GM12878 (cell line): ENCODE measurements around the gene SPPL2B. TPM values are rescaled to one million over a fixed set of nuclear protein-coding genes. Genes with fewer than 3 reads are reported as not detected.

ENCODE experiments used
- ATAC-seq: fragments of 200-7000 bp; cut with Tn5 transposase; 3 replicates; pipeline ENCODE4 v1.9.1; 2020; ENCODE audit warnings: mild to moderate bottlenecking, moderate library complexity
- BruUV-seq: library from RNA; stranded (reverse); fragments of 400-500 nt; replicated peaks from 2 replicates; lab custom pipeline; 2021; lab: Mats Ljungman, UMichigan
- CTCF ChIA-PET: fragments of 300-600 bp; sonication (Branson Sonifier 250); formaldehyde crosslinking; extraction: SDS; loops from one replicate; lab custom pipeline; 2021; ENCODE audit warnings: inconsistent platforms; lab: Yijun Ruan, JAX
- POLR2A ChIA-PET: fragments of 350-600 bp; formaldehyde crosslinking; extraction: SDS; loops from one replicate; lab custom pipeline; 2021; ENCODE audit warnings: inconsistent platforms; lab: Charles Lee
- RAD21 ChIA-PET: fragments of 300-600 bp; sonication (Branson Sonifier 250); formaldehyde crosslinking; loops from one replicate; lab custom pipeline; 2023; ENCODE audit warnings: antibody characterized with exemption; ENCODE audit not compliant: unreplicated experiment; lab: Charles Lee
- SMC1A ChIA-PET: fragments of 300-600 bp; sonication (Branson Sonifier 250); formaldehyde crosslinking; loops from one replicate; lab custom pipeline; 2023; ENCODE audit not compliant: unreplicated experiment, uncharacterized antibody; lab: Charles Lee
- DNase-seq: peaks from one replicate; pipeline ENCODE4 v3.0.0-alpha.2; 2011; ENCODE audit warnings: low read depth, low spot score
- FAIRE-seq: peaks from 3 replicates; lab custom pipeline; 2011; peaks lifted over from hg19 to GRCh38; lab: Jason Lieb, UNC
- H2AFZ ChIP-seq: 2 replicates; pipeline ENCODE4 v1.6.0; 2011; ENCODE audit warnings: low read depth, low read length, control low read depth; ENCODE audit not compliant: control insufficient read depth
- H3K27ac ChIP-seq: 2 replicates; pipeline ENCODE4 v1.5.1; 2011; ENCODE audit warnings: control low read depth; ENCODE audit not compliant: control insufficient read depth, insufficient read depth
- H3K27me3 ChIP-seq, 2 experiments: replicated peaks in 1 of 2; 2 replicates each; pipeline versions ENCODE4 v1.6.0 to v1.6.1; 2011; ENCODE audit warnings: low read length in 1 of 2; ENCODE audit not compliant: control insufficient read depth in 2 of 2, insufficient read depth in 2 of 2
- H3K36me3 ChIP-seq, 2 experiments: 2 replicates each; pipeline ENCODE4 v1.5.1; 2011; ENCODE audit warnings: low read length in 1 of 2; ENCODE audit not compliant: control insufficient read depth in 2 of 2, insufficient read depth in 2 of 2
- H3K4me1 ChIP-seq: 2 replicates; pipeline ENCODE4 v1.6.1; 2011; ENCODE audit warnings: mild to moderate bottlenecking, low read length, moderate library complexity, mixed read lengths; ENCODE audit not compliant: control insufficient read depth, insufficient read depth
- H3K4me2 ChIP-seq: 2 replicates; pipeline ENCODE4 v1.6.0; 2011; ENCODE audit warnings: control low read depth; ENCODE audit not compliant: control insufficient read depth, insufficient read depth
- H3K4me3 ChIP-seq: fragments of 200-600 bp; sonication (generic); 2 replicates; pipeline ENCODE4 v1.5.1; 2016
- H3K79me2 ChIP-seq: 2 replicates; pipeline ENCODE4 v1.6.0; 2011; ENCODE audit warnings: low read length; ENCODE audit not compliant: control insufficient read depth, insufficient read depth
- H3K9ac ChIP-seq: 2 replicates; pipeline ENCODE4 v1.8.0; 2011; ENCODE audit warnings: low read length, control low read depth, mixed read lengths; ENCODE audit not compliant: control insufficient read depth, insufficient read depth
- H3K9me3 ChIP-seq: replicated peaks from 3 replicates; pipeline ENCODE4 v1.5.1; 2011; ENCODE audit warnings: mild to moderate bottlenecking, low read length; ENCODE audit not compliant: control insufficient read depth, insufficient read depth
- H4K20me1 ChIP-seq: 2 replicates; pipeline ENCODE4 v1.6.0; 2011; ENCODE audit not compliant: control insufficient read depth, insufficient read depth
- BACH1 ChIP-seq: fragments of 450-650 bp; IDR thresholded peaks from 2 replicates; pipeline ENCODE4 v1.6.1; 2017; ENCODE audit warnings: mild to moderate bottlenecking, borderline replicate concordance
- IKZF1 ChIP-seq: fragments of 450-650 bp; conservative IDR thresholded peaks from 2 replicates; pipeline ENCODE4 v1.6.1; 2017; ENCODE audit warnings: antibody characterized with exemption, mild to moderate bottlenecking
- KAT2A ChIP-seq: conservative IDR thresholded peaks from 2 replicates; pipeline ENCODE4 v1.6.1; 2011; ENCODE audit warnings: low read depth, low read length; ENCODE audit not compliant: control insufficient read depth
- MEF2B ChIP-seq: fragments of 450-650 bp; IDR thresholded peaks from 2 replicates; pipeline ENCODE4 v1.6.1; 2018; ENCODE audit warnings: mild to moderate bottlenecking, moderate library complexity; ENCODE audit not compliant: partially characterized antibody, poor library complexity, severe bottlenecking
- MTA3 ChIP-seq: IDR thresholded peaks from 2 replicates; pipeline ENCODE4 v1.6.1; 2012; ENCODE audit warnings: low read length, inconsistent platforms, borderline replicate concordance
- MYB ChIP-seq: fragments of 150-350 bp; IDR thresholded peaks from 2 replicates; pipeline ENCODE4 v1.6.1; 2014; ENCODE audit warnings: mild to moderate bottlenecking, low read depth, low read length, borderline replicate concordance
- RAD21 ChIP-seq: IDR thresholded peaks from 2 replicates; pipeline ENCODE4 v1.6.1; 2011; ENCODE audit warnings: mild to moderate bottlenecking, low read depth, low read length, moderate library complexity; ENCODE audit not compliant: insufficient read depth
- ZNF217 ChIP-seq: fragments of 450-650 bp; IDR thresholded peaks from 2 replicates; pipeline ENCODE4 v1.6.1; 2017; ENCODE audit warnings: antibody characterized with exemption, mild to moderate bottlenecking
- ZZZ3 ChIP-seq: IDR thresholded peaks from 2 replicates; pipeline ENCODE4 v1.6.1; 2011; ENCODE audit warnings: low read depth; ENCODE audit not compliant: control insufficient read depth, insufficient read length
- WGBS: methylation state at CpG from one replicate; pipeline ENCODE4 v1.1.6; 2016; ENCODE audit warnings: low lambda C conversion rate; ENCODE audit not compliant: insufficient replicate concordance, insufficient coverage; ENCODE audit errors: missing lambda C conversion rate; 5-methylcytosine and 5-hydroxymethylcytosine counted together
- in situ Hi-C: fragments of 300-500 bp; cut with MboI; formaldehyde crosslinking; loops from 9 replicates; pipeline ENCODE4 v1.14.3; 2018; ENCODE audit warnings: mixed read lengths
- intact Hi-C: fragments of 100-400 bp; cut with micrococcal nuclease; formaldehyde crosslinking; loops from one replicate; pipeline ENCODE4 v1.14.2; 2022; ENCODE audit not compliant: unreplicated experiment
- polyA plus RNA-seq, 11 experiments: library from polyadenylated mRNA; depleted of rRNA in 4 of 11; unstranded in 6 of 11; stranded (reverse) in 5 of 11; fragments of >200 nt; fragmentation: Nextera tagmentation in 4 of 11; fragmentation: Illumina TruSeq in 1 of 11; extraction: Ambion mirVana in 4 of 11; extraction: Trizol in 1 of 11; gene quantifications; 1 replicate in 1 of 11; 2 replicates in 10 of 11; pipeline versions ENCODE4 v1.2.1 to v1.2.3, GENCODE V29; 2011 to 2016; ENCODE audit warnings: inconsistent platforms in 2 of 11, missing spikeins in 2 of 11, low read depth in 1 of 11
- total RNA-seq, 4 experiments: library from RNA; depleted of rRNA in 3 of 4; stranded (reverse); fragments of >200 nt in 3 of 4; fragmentation: Illumina TruSeq in 1 of 4; extraction: Trizol in 1 of 4; gene quantifications; 2 replicates each; pipeline versions ENCODE4 v1.2.1 to v1.2.3, GENCODE V29; 2013 to 2021
- TF ChIP-seq, protein P1 (sequence below): fragments of 450-650 bp; IDR thresholded peaks from 2 replicates; pipeline ENCODE4 v1.6.1; 2017; ENCODE audit warnings: antibody characterized with exemption, mild to moderate bottlenecking, moderate library complexity
- TF ChIP-seq, protein P2 (sequence below): fragments of 150-350 bp; IDR thresholded peaks from 2 replicates; pipeline ENCODE4 v1.6.1; 2016; ENCODE audit warnings: low read depth, low read length
- TF ChIP-seq, protein P3 (sequence below): IDR thresholded peaks from 2 replicates; pipeline ENCODE4 v1.6.1; 2012; ENCODE audit warnings: low read depth, low read length, improper control_type of control experiment

SPPL2B gene
- total and polyA plus RNA-seq, 10 of the 15 experiments (the other 5 are each of a cell fraction or from before 2014, with no cell fraction given): 0.29 to 56.5 (median 18.3) TPM

DNA sequence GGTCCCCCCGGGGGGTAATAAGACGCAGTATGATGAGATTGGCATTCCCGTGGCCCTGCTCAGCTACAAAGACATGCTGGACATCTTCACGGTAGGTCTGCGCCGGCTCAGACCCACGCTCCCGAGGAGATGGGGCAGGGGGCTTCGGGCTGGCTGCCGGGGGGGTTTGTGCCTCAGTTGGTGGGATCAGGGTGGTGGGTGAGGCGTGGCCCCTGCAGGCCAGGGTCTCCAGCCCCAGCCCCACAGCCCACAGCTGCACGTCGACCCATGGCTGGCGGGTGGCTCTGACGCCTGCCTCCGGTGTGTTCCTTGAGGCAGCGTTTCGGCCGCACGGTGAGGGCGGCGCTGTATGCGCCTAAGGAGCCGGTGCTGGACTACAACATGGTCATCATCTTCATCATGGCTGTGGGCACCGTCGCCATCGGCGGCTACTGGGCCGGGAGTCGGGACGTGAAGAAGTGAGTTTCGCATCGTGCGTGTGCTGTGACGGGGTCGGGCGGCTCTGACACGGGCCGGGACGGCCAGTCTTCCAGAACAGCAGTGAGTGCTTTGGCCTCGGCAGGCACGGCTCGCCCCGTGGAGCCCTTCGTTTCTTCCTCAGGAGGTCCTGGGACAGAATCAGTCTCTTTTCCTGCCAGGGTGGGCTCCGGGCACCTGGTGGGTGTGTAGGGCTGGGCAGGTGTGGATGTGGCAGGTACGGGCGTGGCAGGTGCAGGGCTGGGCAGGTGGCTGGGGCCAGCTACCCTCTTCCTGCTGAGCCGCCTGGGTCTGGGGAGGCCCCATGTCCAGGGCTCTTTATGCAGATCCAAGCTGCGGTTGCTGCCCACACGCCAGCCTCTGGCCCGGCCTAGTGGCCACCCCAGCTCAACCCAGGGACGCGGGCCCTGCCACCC lies 10.5 kb downstream of the SPPL2B start:
- Histone ChIP-seq H3K9ac (no peak overlapping the region), H2AFZ (no peak overlapping the region), H3K9me3 (no peaks in the 10 kb centered on the region; the same call in 2 of the 3 replicates), H3K27me3 (no peaks in the 10 kb centered on the region), H3K27ac (no peak overlapping the region), H3K36me3 (peaks cover 0 to 10% of the 10 kb centered on the region in 2 experiments; a peak in 3 of 4 replicates), H3K4me3 (no peak overlapping the region), H3K4me1 (no peaks in the 10 kb centered on the region), H3K4me2 (no peak overlapping the region), H3K79me2 (peaks cover 6% of the 10 kb centered on the region), H4K20me1 (no peaks in the 10 kb centered on the region)
- no peak for FAIRE-seq
- in situ Hi-C loops: no loop called here
- SMC1A ChIA-PET: no interaction called here
- POLR2A ChIA-PET: no interaction called here
- CTCF ChIA-PET: no interaction called here
- WGBS: 95% methylated on average over 53 of the region's 54 CpGs
- BruUV-seq: no TSS peak
- intact Hi-C loops: no loop called here
- ATAC-seq: no peak
- no peak for TF ChIP-seq MEF2B
- TF ChIP-seq KAT2A: no peak
- TF ChIP-seq, protein P1, sequence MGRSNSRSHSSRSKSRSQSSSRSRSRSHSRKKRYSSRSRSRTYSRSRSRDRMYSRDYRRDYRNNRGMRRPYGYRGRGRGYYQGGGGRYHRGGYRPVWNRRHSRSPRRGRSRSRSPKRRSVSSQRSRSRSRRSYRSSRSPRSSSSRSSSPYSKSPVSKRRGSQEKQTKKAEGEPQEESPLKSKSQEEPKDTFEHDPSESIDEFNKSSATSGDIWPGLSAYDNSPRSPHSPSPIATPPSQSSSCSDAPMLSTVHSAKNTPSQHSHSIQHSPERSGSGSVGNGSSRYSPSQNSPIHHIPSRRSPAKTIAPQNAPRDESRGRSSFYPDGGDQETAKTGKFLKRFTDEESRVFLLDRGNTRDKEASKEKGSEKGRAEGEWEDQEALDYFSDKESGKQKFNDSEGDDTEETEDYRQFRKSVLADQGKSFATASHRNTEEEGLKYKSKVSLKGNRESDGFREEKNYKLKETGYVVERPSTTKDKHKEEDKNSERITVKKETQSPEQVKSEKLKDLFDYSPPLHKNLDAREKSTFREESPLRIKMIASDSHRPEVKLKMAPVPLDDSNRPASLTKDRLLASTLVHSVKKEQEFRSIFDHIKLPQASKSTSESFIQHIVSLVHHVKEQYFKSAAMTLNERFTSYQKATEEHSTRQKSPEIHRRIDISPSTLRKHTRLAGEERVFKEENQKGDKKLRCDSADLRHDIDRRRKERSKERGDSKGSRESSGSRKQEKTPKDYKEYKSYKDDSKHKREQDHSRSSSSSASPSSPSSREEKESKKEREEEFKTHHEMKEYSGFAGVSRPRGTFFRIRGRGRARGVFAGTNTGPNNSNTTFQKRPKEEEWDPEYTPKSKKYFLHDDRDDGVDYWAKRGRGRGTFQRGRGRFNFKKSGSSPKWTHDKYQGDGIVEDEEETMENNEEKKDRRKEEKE: no peak
- TF ChIP-seq MTA3: no peak
- TF ChIP-seq, protein P2, sequence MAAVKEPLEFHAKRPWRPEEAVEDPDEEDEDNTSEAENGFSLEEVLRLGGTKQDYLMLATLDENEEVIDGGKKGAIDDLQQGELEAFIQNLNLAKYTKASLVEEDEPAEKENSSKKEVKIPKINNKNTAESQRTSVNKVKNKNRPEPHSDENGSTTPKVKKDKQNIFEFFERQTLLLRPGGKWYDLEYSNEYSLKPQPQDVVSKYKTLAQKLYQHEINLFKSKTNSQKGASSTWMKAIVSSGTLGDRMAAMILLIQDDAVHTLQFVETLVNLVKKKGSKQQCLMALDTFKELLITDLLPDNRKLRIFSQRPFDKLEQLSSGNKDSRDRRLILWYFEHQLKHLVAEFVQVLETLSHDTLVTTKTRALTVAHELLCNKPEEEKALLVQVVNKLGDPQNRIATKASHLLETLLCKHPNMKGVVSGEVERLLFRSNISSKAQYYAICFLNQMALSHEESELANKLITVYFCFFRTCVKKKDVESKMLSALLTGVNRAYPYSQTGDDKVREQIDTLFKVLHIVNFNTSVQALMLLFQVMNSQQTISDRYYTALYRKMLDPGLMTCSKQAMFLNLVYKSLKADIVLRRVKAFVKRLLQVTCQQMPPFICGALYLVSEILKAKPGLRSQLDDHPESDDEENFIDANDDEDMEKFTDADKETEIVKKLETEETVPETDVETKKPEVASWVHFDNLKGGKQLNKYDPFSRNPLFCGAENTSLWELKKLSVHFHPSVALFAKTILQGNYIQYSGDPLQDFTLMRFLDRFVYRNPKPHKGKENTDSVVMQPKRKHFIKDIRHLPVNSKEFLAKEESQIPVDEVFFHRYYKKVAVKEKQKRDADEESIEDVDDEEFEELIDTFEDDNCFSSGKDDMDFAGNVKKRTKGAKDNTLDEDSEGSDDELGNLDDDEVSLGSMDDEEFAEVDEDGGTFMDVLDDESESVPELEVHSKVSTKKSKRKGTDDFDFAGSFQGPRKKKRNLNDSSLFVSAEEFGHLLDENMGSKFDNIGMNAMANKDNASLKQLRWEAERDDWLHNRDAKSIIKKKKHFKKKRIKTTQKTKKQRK: no peak
- no peak for TF ChIP-seq IKZF1
- no peak for TF ChIP-seq ZZZ3
- TF ChIP-seq MYB: no peak
- TF ChIP-seq BACH1: no peak
- TF ChIP-seq, protein P3, sequence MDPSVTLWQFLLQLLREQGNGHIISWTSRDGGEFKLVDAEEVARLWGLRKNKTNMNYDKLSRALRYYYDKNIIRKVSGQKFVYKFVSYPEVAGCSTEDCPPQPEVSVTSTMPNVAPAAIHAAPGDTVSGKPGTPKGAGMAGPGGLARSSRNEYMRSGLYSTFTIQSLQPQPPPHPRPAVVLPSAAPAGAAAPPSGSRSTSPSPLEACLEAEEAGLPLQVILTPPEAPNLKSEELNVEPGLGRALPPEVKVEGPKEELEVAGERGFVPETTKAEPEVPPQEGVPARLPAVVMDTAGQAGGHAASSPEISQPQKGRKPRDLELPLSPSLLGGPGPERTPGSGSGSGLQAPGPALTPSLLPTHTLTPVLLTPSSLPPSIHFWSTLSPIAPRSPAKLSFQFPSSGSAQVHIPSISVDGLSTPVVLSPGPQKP: no peak
- no peak for TF ChIP-seq RAD21
- TF ChIP-seq ZNF217: no peak
- RAD21 ChIA-PET: no interaction called here
- no peak for DNase-seq
